Measurements from ENCODE around the gene EZH1. TPM values are rescaled to one million over a fixed set of nuclear protein-coding genes. Genes with fewer than 3 reads are reported as not detected.

EZH1 gene
- total RNA-seq, 4 donors from 2014 or later: 33.2 to 105 (median 51.0) TPM

- TF ChIP-seq CTCF (IDR thresholded peaks at IDR 0.05) (no peak), EP300 (IDR thresholded peaks at IDR 0.05) (no peak), POLR2A (IDR thresholded peaks at IDR 0.05) (no peak), POLR2AphosphoS5 (IDR thresholded peaks at IDR 0.05) (no peak)
- Histone ChIP-seq H3K36me3 (peaks cover 69% of the 10 kb centered on the region), H3K27ac (no peak overlapping the region), H3K9me3 (no peaks in the 10 kb centered on the region), H3K27me3 (no peaks in the 10 kb centered on the region), H3K4me1 (no peaks in the 10 kb centered on the region), H3K4me3 (no peak overlapping the region)
- WGBS: 83% methylated on average over 4 of the region's 4 CpGs
- no peak for DNase-seq (ENCODE audit: low spot score in 2 of 2)
These were observed 45.5 kb downstream of the EZH1 start for GRCh38 chr17:42699415-42699740.

- peak in 1 of 2 donors; percentile 56 for DNase-seq (ENCODE audit: low spot score in 2 of 2)
- H3K27me3 ChIP-seq: no peaks in the 10 kb centered on the region
- no peak for TF ChIP-seq POLR2AphosphoS5 (IDR thresholded peaks at IDR 0.05)
- TF ChIP-seq EP300 (IDR thresholded peaks at IDR 0.05): no peak
- no peak for TF ChIP-seq POLR2A (IDR thresholded peaks at IDR 0.05)
- no peak for TF ChIP-seq CTCF (IDR thresholded peaks at IDR 0.05)
- no peaks in the 10 kb centered on the region for H3K9me3 ChIP-seq
- H3K36me3 ChIP-seq: peaks cover 67% of the 10 kb centered on the region
- H3K27ac ChIP-seq: no peak overlapping the region
- 30% methylated on average over 1 of the region's 2 CpGs for WGBS
- no peaks in the 10 kb centered on the region for H3K4me1 ChIP-seq
- H3K4me3 ChIP-seq: no peak overlapping the region
These were observed 46.0 kb downstream of the EZH1 start for GRCh38 chr17:42698736-42699414.

- H3K4me3 ChIP-seq: no peak overlapping the region
- no peak overlapping the region for H3K27ac ChIP-seq
- H3K36me3 ChIP-seq: peaks cover 56% of the 10 kb centered on the region
- H3K27me3 ChIP-seq: no peaks in the 10 kb centered on the region
- TF ChIP-seq POLR2A (IDR thresholded peaks at IDR 0.05) (no peak), CTCF (IDR thresholded peaks at IDR 0.05) (no peak), EP300 (IDR thresholded peaks at IDR 0.05) (no peak), POLR2AphosphoS5 (IDR thresholded peaks at IDR 0.05) (no peak)
- DNase-seq (ENCODE audit: low spot score in 2 of 2): peak in 1 of 2 donors; percentile 45
- WGBS: 87% methylated on average over 18 of the region's 19 CpGs
- no peaks in the 10 kb centered on the region for H3K4me1 ChIP-seq
- H3K9me3 ChIP-seq: no peaks in the 10 kb centered on the region
These were observed 47.6 kb downstream of the EZH1 start for GRCh38 chr17:42697108-42697811.

- peaks cover 41% of the 10 kb centered on the region for H3K36me3 ChIP-seq
- DNase-seq (ENCODE audit: low spot score in 2 of 2): no peak
- H3K9me3 ChIP-seq: no peaks in the 10 kb centered on the region
- H3K4me1 ChIP-seq: no peaks in the 10 kb centered on the region
- H3K27ac ChIP-seq: no peak overlapping the region
- H3K27me3 ChIP-seq: no peaks in the 10 kb centered on the region
- H3K4me3 ChIP-seq: no peak overlapping the region
- no peak for TF ChIP-seq POLR2AphosphoS5 (IDR thresholded peaks at IDR 0.05)
- TF ChIP-seq POLR2A (IDR thresholded peaks at IDR 0.05): no peak
- no peak for TF ChIP-seq EP300 (IDR thresholded peaks at IDR 0.05)
- no peak for TF ChIP-seq CTCF (IDR thresholded peaks at IDR 0.05)
- 92% methylated on average over 20 of the region's 20 CpGs for WGBS
These were observed 49.3 kb downstream of the EZH1 start for GRCh38 chr17:42695500-42695899.

DNA sequence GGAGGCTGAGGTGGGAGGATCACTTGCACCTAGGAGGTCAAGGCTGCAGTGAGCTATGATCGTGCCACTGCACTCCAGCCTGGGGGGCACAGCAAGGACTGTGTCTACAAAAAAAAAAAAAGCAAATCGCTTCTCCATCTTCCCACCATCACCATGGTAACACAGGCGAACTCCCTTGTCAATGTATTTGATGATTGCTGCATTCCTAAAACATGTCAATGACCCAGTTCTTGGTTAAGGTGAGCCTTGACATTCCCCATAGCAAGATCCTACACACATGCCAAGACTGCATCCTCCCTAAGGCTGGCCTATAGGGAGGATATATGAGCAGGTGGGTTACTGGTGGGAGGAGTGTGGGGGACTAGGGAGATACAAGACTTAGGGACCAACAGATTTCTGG, 50.3 kb downstream of the EZH1 start:
- H3K36me3 ChIP-seq: peaks cover 33% of the 10 kb centered on the region
- no peaks in the 10 kb centered on the region for H3K4me1 ChIP-seq
- no peak for DNase-seq (ENCODE audit: low spot score in 2 of 2)
- no peak overlapping the region for H3K4me3 ChIP-seq
- no peaks in the 10 kb centered on the region for H3K27me3 ChIP-seq
- WGBS: 88% methylated on average over 3 of the region's 3 CpGs
- H3K27ac ChIP-seq: no peak overlapping the region
- no peaks in the 10 kb centered on the region for H3K9me3 ChIP-seq
- TF ChIP-seq EP300 (IDR thresholded peaks at IDR 0.05) (no peak), POLR2AphosphoS5 (IDR thresholded peaks at IDR 0.05) (no peak), CTCF (IDR thresholded peaks at IDR 0.05) (no peak), POLR2A (IDR thresholded peaks at IDR 0.05) (no peak)

Data from suprapubic skin (tissue), 4 donors.